ENCODE measurements around the gene SLC35C1. TPM values are rescaled to one million over a fixed set of nuclear protein-coding genes. Genes with fewer than 3 reads are reported as not detected.

SLC35C1 gene
- total RNA-seq, 1 experiment from 2014 or later = 14.0 TPM

DNA sequence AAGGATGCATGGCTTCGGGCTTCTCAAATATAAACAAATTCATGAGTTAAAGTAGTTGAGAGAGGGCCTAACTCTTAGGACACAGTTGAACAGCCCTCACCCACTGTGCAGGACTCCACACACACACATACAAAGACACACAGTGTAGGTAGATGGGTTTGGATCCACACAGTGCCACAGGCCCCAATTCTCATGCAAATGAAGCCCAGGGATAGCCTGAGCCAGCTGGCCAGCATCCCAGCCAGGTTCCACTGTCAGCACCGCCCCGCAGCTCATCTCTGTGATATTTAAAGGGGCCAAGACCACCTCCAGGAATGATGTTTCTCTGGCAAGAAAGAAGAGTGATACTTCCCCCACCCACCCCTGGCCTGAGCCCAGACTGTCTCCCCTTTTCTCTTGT is 11.7 kb downstream of the SLC35C1 start:
- no peaks in the 10 kb centered on the region for H3K27me3 ChIP-seq (replicated peaks; ENCODE audit: control insufficient read depth, insufficient read depth, low read length)
- CTCF ChIA-PET = interaction anchor here (0.7 to 2.1 kb wide), 3 partner anchors 12 to 162 kb away, joined by 3 to 14 read pairs (median 6); partner anchors contain the start of gene SLC35C1
- no peaks in the 10 kb centered on the region for H3K27me3 Mint-ChIP-seq (ENCODE audit: insufficient read depth, unreplicated experiment)

DNA sequence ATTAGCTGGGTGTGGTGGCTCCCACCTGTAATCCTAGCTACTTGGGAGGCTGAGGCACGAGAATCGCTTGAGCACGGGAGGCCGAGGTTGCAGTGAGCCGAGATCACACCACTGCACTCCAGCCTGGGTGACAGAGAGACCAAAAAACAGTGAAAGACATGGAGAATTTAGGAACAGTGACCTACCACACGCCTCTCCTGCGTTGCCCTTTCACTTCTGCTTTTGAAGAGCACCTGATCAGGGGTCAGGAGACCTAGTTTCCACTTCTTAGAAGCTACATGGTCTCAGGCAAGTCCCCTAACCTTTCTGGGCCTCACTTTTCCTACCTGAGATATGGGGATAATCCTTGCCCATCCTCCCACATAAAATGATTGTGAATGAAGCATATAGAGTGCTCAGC is 12.2 kb downstream of the SLC35C1 start:
- ChIA-PET POLR2A (no interaction called here), CTCF (interaction anchor here (1.8 to 2.1 kb wide), 2 partner anchors 12 to 46 kb away, joined by 6 to 14 read pairs; partner anchors contain the start of gene SLC35C1)
- Histone ChIP-seq H3K36me3 (ENCODE audit: control insufficient read depth, insufficient read depth, low read length) (no peaks in the 10 kb centered on the region), H3K9me3 (no peaks in the 10 kb centered on the region), H3K4me3 (ENCODE audit: low read depth, low read length) (no peak overlapping the region), H3K27me3 (replicated peaks; ENCODE audit: control insufficient read depth, insufficient read depth, low read length) (no peaks in the 10 kb centered on the region), H3K4me1 (peaks cover 9% of the 10 kb centered on the region)
- Mint-ChIP-seq H3K27me3 (ENCODE audit: insufficient read depth, unreplicated experiment) (no peaks in the 10 kb centered on the region), H3K4me1 (ENCODE audit: low read depth, unreplicated experiment) (peaks cover 13% of the 10 kb centered on the region), H3K4me3 (ENCODE audit: unreplicated experiment) (no peak overlapping the region), H3K9me3 (ENCODE audit: unreplicated experiment) (no peaks in the 10 kb centered on the region), H3K27ac (ENCODE audit: unreplicated experiment) (peak overlapping the region; percentile 14), H3K36me3 (ENCODE audit: insufficient read depth, unreplicated experiment) (peaks cover 7% of the 10 kb centered on the region)
- TF ChIP-seq, protein P1, sequence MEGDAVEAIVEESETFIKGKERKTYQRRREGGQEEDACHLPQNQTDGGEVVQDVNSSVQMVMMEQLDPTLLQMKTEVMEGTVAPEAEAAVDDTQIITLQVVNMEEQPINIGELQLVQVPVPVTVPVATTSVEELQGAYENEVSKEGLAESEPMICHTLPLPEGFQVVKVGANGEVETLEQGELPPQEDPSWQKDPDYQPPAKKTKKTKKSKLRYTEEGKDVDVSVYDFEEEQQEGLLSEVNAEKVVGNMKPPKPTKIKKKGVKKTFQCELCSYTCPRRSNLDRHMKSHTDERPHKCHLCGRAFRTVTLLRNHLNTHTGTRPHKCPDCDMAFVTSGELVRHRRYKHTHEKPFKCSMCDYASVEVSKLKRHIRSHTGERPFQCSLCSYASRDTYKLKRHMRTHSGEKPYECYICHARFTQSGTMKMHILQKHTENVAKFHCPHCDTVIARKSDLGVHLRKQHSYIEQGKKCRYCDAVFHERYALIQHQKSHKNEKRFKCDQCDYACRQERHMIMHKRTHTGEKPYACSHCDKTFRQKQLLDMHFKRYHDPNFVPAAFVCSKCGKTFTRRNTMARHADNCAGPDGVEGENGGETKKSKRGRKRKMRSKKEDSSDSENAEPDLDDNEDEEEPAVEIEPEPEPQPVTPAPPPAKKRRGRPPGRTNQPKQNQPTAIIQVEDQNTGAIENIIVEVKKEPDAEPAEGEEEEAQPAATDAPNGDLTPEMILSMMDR (IDR thresholded peaks at IDR 0.05; ENCODE audit: insufficient read depth in 1 of 2, low read depth in 1 of 2, low read length in 1 of 2, severe bottlenecking in 1 of 2, unreplicated experiment in 1 of 2) = no peak
- no TSS peak for BruUV-seq (replicated peaks)
- no peak for DNase-seq
- intact Hi-C loops (cut with micrococcal nuclease; ENCODE audit: unreplicated experiment) = no loop called here

More for the DNA sequence above, 11.7 kb downstream of the SLC35C1 start:
- Mint-ChIP-seq H3K9me3 (ENCODE audit: unreplicated experiment) (no peaks in the 10 kb centered on the region), H3K4me3 (ENCODE audit: unreplicated experiment) (no peak overlapping the region), H3K27ac (ENCODE audit: unreplicated experiment) (no peak overlapping the region), H3K36me3 (ENCODE audit: insufficient read depth, unreplicated experiment) (peaks cover 7% of the 10 kb centered on the region), H3K4me1 (ENCODE audit: low read depth, unreplicated experiment) (peaks cover 13% of the 10 kb centered on the region)
- H3K4me1 ChIP-seq = peaks cover 3% of the 10 kb centered on the region; the same call in 1 of the 2 replicates
- no peaks in the 10 kb centered on the region; the same call in 1 of the 2 replicates for H3K36me3 ChIP-seq (ENCODE audit: control insufficient read depth, insufficient read depth, low read length)
- TF ChIP-seq, protein P1 (IDR thresholded peaks at IDR 0.05; ENCODE audit: insufficient read depth in 1 of 2, low read depth in 1 of 2, low read length in 1 of 2, severe bottlenecking in 1 of 2, unreplicated experiment in 1 of 2) = no peak
- intact Hi-C loops (cut with micrococcal nuclease; ENCODE audit: unreplicated experiment) = no loop called here
- POLR2A ChIA-PET = interaction anchor here (1.4 kb wide), 1 partner anchor 30 kb away, joined by 4 read pairs; no protein-coding TSS in a partner anchor
- no peaks in the 10 kb centered on the region for H3K9me3 ChIP-seq
- no TSS peak for BruUV-seq (replicated peaks)
- H3K4me3 ChIP-seq (ENCODE audit: low read depth, low read length) = no peak overlapping the region
- no peak for DNase-seq

DNA sequence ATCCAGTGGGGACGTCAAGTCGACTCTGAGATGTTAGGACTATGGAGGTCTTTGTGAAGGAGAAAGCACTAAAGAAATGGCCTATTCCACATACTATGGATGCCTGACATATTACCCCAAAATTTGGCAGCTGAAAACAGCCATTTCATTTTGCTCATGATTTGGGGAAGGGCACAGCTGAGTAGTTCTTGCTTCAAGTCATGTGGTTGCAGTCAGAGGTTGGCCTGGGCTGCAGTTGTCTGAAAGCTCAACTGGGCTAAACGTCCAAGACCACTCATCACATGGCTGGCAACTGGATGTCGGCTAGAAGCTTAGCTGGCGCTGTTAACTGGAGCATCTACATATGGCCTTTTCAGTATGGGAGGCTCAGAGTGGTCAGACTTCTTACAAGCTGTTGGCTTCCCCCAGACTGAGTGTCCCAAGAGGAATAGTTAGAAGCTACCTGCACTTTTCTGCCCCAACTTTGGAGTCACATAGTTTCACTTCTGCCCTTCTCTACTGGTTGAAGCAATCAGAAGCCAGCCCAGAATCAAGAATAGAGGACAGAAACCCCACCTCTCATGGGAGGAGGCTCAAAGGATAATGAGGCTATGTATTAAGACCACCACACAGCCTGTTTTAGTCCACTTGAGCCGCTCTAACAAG is 14.1 kb downstream of the SLC35C1 start:
- CTCF ChIA-PET = no interaction called here
- TF ChIP-seq, protein P1 (IDR thresholded peaks at IDR 0.05; ENCODE audit: insufficient read depth in 1 of 2, low read depth in 1 of 2, low read length in 1 of 2, severe bottlenecking in 1 of 2, unreplicated experiment in 1 of 2) = no peak
- no peaks in the 10 kb centered on the region for H3K27me3 ChIP-seq (replicated peaks; ENCODE audit: control insufficient read depth, insufficient read depth, low read length)
- peak in 1 of 2 experiments; percentile 14 for DNase-seq
- Mint-ChIP-seq H3K27ac (ENCODE audit: unreplicated experiment) (no peak overlapping the region), H3K36me3 (ENCODE audit: insufficient read depth, unreplicated experiment) (peaks cover 5% of the 10 kb centered on the region), H3K27me3 (ENCODE audit: insufficient read depth, unreplicated experiment) (no peaks in the 10 kb centered on the region), H3K9me3 (ENCODE audit: unreplicated experiment) (no peaks in the 10 kb centered on the region), H3K4me3 (ENCODE audit: unreplicated experiment) (no peak overlapping the region), H3K4me1 (ENCODE audit: low read depth, unreplicated experiment) (peaks cover 20% of the 10 kb centered on the region)
- no peak overlapping the region for H3K4me3 ChIP-seq (ENCODE audit: low read depth, low read length)
- no TSS peak for BruUV-seq (replicated peaks)
- H3K9me3 ChIP-seq = no peaks in the 10 kb centered on the region
- POLR2A ChIA-PET = no interaction called here
- intact Hi-C loops (cut with micrococcal nuclease; ENCODE audit: unreplicated experiment) = no loop called here
- H3K36me3 ChIP-seq (ENCODE audit: control insufficient read depth, insufficient read depth, low read length) = no peaks in the 10 kb centered on the region
- H3K4me1 ChIP-seq = peaks cover 24% of the 10 kb centered on the region
